AG04450 (cell line): ENCODE measurements around the gene PPP1R13L. TPM values are rescaled to one million over a fixed set of nuclear protein-coding genes. Genes with fewer than 3 reads are reported as not detected.
A peak's percentile ranks its signal among the peaks of the same experiment; 100 is the strongest.
"Not testable (repeated sequence)": the region's sequence is repeated elsewhere in the genome, so short reads cannot be mapped to it uniquely, and the experiment has no call there.

Source experiments
- CTCF ChIA-PET: fragments of 300-600, 350-600 bp; formaldehyde crosslinking; extraction: SDS; loops from one replicate; lab custom pipeline; 2022; ENCODE audit warnings: antibody characterized with exemption, inconsistent platforms; lab: Charles Lee
- POLR2A ChIA-PET: fragments of 350-600 bp; formaldehyde crosslinking; extraction: SDS; loops from one replicate; lab custom pipeline; 2021; ENCODE audit warnings: antibody characterized with exemption, inconsistent platforms; lab: Yijun Ruan, JAX
- DNase-seq: peaks from one replicate; pipeline ENCODE4 v3.0.0-alpha.2; 2011; ENCODE audit warnings: low read depth, low spot score
- H3K27ac ChIP-seq: one replicate; pipeline ENCODE4 v1.5.1; 2012; ENCODE audit warnings: low read depth, low read length, control low read depth
- H3K27me3 ChIP-seq: one replicate; pipeline ENCODE4 v1.6.0; 2012; ENCODE audit warnings: low read length; ENCODE audit not compliant: control insufficient read depth, insufficient read depth
- H3K4me3 ChIP-seq: 2 replicates; pipeline ENCODE4 v1.5.1; 2011; ENCODE audit warnings: mild to moderate bottlenecking, low read depth, low read length, control low read depth
- H3K9me3 ChIP-seq: 2 replicates; pipeline ENCODE4 v1.5.1; 2012; ENCODE audit warnings: low read length; ENCODE audit not compliant: control insufficient read depth, insufficient read depth
- CTCF ChIP-seq: IDR thresholded peaks from 2 replicates; pipeline ENCODE4 v1.5.1; 2011; ENCODE audit warnings: low read depth, low read length, control low read depth, inconsistent platforms
- polyA plus RNA-seq: library from polyadenylated mRNA; depleted of rRNA; stranded (reverse); fragments of >200 nt; gene quantifications from 2 replicates; pipeline ENCODE4 v1.2.3, GENCODE V29; 2011

The PPP1R13L gene
- polyA plus RNA-seq, 1 experiment = 2.4 TPM

GRCh38 chr19:45413497-45413896, 8.6 kb upstream of the PPP1R13L start:
- CTCF ChIA-PET = interaction anchor here (1.0 to 1.7 kb wide), 2 partner anchors 26 to 72 kb away, joined by 3 to 4 read pairs; no protein-coding TSS in a partner anchor
- no peak for DNase-seq

GRCh38 chr19:45410330-45410729, 5.5 kb upstream of the PPP1R13L start:
- DNase-seq, H3K9me3 ChIP-seq, H3K27ac ChIP-seq, H3K27me3 ChIP-seq, H3K4me3 ChIP-seq, POLR2A ChIA-PET: not testable (repeated sequence)
- CTCF ChIA-PET = interaction anchor here (1.6 kb wide), 1 partner anchor 68 kb away, joined by 3 read pairs; no protein-coding TSS in a partner anchor

More at GRCh38 chr19:45413497-45413896, 8.6 kb upstream of the PPP1R13L start:
- Histone ChIP-seq H3K27ac (no peak overlapping the region), H3K4me3 (no peak overlapping the region), H3K9me3 (no peaks in the 10 kb centered on the region), H3K27me3 (no peaks in the 10 kb centered on the region)
- POLR2A ChIA-PET = interaction anchor here (0.6 to 2.2 kb wide), 3 partner anchors 9 to 36 kb away, joined by 3 to 6 read pairs (median 3); no protein-coding TSS in a partner anchor
- TF ChIP-seq CTCF = no peak

DNA sequence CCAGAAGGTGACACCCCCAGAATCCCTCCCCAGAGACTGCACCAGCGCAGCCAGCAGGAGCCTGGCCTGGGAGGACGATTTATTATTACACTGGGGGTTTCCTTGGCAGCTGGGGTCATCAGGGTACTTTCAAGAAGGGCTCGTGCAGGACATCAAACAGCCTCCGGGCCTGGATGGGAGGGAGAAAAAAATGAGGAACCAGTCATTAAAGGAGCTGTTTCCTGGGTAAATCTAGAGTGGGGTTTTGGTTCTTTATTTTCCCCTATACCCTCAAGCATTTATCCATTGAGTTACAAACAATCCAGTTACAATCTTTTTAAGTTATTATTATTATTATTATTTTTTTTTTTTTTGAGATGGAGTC, 4.7 kb upstream of the PPP1R13L start:
- POLR2A ChIA-PET = no interaction called here

DNA sequence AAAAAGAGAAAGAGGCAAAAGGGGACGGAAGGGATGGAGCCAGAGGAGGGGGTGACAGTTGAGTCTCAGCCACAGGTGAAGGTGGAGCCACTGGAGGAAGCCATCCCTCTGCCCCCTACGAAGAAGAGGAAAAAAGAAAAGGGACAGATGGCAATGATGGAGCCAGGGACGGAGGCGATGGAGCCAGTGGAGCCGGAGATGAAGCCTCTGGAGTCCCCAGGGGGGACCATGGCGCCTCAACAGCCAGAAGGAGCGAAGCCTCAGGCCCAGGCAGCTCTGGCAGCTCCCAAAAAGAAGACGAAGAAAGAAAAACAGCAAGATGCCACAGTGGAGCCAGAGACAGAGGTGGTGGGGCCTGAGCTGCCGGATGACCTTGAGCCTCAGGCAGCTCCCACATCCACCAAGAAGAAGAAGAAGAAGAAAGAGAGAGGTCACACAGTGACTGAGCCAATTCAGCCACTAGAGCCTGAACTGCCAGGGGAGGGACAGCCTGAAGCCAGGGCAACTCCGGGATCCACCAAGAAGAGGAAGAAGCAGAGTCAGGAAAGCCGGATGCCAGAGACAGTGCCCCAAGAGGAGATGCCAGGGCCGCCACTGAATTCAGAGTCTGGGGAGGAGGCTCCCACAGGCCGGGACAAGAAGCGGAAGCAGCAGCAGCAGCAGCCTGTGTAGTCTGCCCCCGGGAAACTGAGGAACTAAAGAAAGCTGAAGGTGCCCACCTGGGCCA, 4.1 kb upstream of the PPP1R13L start:
- Histone ChIP-seq H3K4me3 (no peak overlapping the region), H3K27me3 (no peaks in the 10 kb centered on the region), H3K9me3 (no peaks in the 10 kb centered on the region; the same call in 1 of the 2 replicates), H3K27ac (no peak overlapping the region)
- ChIA-PET POLR2A (no interaction called here), CTCF (no interaction called here)
- TF ChIP-seq CTCF = no peak
- no peak for DNase-seq

More for the DNA sequence above, 4.7 kb upstream of the PPP1R13L start:
- CTCF ChIA-PET = interaction anchor here (1.6 kb wide), 1 partner anchor 69 kb away, joined by 3 read pairs; no protein-coding TSS in a partner anchor
- H3K27ac ChIP-seq = no peak overlapping the region
- H3K4me3 ChIP-seq = no peak overlapping the region
- no peak for DNase-seq
- H3K9me3 ChIP-seq = no peaks in the 10 kb centered on the region; the same call in 1 of the 2 replicates
- no peaks in the 10 kb centered on the region for H3K27me3 ChIP-seq
- TF ChIP-seq CTCF = no peak

DNA sequence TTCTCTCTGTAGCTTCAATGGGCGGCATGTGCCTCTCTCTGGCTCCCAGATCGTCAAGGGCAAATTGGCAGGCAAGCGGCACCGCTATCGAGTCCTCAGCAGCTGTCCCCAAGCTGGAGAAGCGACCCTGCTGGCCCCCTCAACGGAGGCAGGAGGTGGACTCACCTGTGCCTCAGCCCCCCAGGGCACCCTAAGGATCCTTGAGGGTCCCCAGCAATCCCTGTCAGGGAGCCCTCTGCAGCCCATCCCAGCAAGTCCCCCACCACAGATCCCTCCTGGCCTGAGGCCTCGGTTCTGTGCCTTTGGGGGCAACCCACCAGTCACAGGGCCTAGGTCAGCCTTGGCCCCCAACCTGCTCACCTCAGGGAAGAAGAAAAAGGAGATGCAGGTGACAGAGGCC, 3.3 kb upstream of the PPP1R13L start:
- no peak for TF ChIP-seq CTCF
- no peaks in the 10 kb centered on the region for H3K27me3 ChIP-seq
- CTCF ChIA-PET = no interaction called here
- no peak overlapping the region for H3K4me3 ChIP-seq
- POLR2A ChIA-PET = no interaction called here
- no peak overlapping the region for H3K27ac ChIP-seq
- no peak for DNase-seq
- H3K9me3 ChIP-seq = no peaks in the 10 kb centered on the region; the same call in 1 of the 2 replicates

DNA sequence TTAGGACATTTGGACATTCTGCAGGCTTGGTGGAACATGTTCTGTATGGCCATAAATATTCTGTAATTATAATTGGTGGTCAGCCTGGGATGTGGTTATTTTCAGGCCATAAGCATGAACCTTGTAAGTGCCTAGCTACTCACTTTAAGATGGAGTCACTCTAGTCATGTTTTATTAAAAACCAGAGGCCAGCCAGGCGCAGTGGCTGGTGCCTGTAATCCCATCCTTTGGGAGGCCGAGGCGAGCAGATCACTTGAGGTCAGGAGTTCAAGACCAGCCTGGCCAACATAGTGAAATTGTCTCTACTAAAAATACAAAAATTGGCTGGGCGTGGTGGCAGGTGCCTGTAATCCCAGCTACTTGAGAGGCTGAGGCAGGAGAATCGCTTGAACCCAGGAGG, 2.7 kb upstream of the PPP1R13L start:
- H3K4me3 ChIP-seq = peak overlapping the region; percentile 86
- H3K27me3 ChIP-seq, CTCF ChIA-PET, H3K27ac ChIP-seq, H3K9me3 ChIP-seq, DNase-seq: not testable (repeated sequence)
- POLR2A ChIA-PET = interaction anchor here (0.6 to 1.3 kb wide), 2 partner anchors 9 to 79 kb away, joined by 3 to 4 read pairs; no protein-coding TSS in a partner anchor
